Head of caudate nucleus (tissue), 42 donors: ENCODE results near the gene HOXA13.

Experiments
- DNase-seq, 42 donors: peaks; one replicate each; pipeline versions ENCODE4 v3.0.0 to v3.0.0-alpha.2; 2020 to 2021; ENCODE audit warnings: mixed read lengths in 7 of 42
- intact Hi-C: fragments of 100-400 bp; cut with DNase I; formaldehyde crosslinking; loops from one replicate; pipeline ENCODE4 v1.15.0; 2022

The HOXA13 gene

GRCh38 chr7:27167916-27168264 is 32.0 kb downstream of the HOXA13 start:
- intact Hi-C loops, result loop anchor here (10.0 kb wide), 1 partner anchor 1303 kb away; no protein-coding TSS in a partner anchor
- DNase-seq, result no peak

- no peak for DNase-seq
These were observed 33.1 kb downstream of the HOXA13 start for GRCh38 chr7:27166531-27167505.

GRCh38 chr7:27165996-27166530 is 33.8 kb downstream of the HOXA13 start:
- intact Hi-C loops, result loop anchor here (10.0 kb wide), 1 partner anchor 1301 kb away; no protein-coding TSS in a partner anchor
- no peak for DNase-seq

More at GRCh38 chr7:27166531-27167505, 33.1 kb downstream of the HOXA13 start:
- intact Hi-C loops, result loop anchor here (10.0 kb wide), 1 partner anchor 1302 kb away; no protein-coding TSS in a partner anchor

- intact Hi-C loops, result loop anchor here (10.0 kb wide), 1 partner anchor 1301 kb away; no protein-coding TSS in a partner anchor
- DNase-seq, result no peak
These were observed 34.5 kb downstream of the HOXA13 start, which contains the start of gene HOXA9 for GRCh38 chr7:27165089-27165995. Gene HOXA9 (minus strand): TSS chr7:27165537. CDS start chr7:27165457, 80 bp downstream.

- DNase-seq, result no peak
- intact Hi-C loops, result loop anchor here (5.0 to 10.0 kb wide), 2 partner anchors 797 to 1300 kb away; no protein-coding TSS in a partner anchor
These were observed 35.4 kb downstream of the HOXA13 start for GRCh38 chr7:27164367-27165088.

GRCh38 chr7:27164045-27164366 is 35.9 kb downstream of the HOXA13 start:
- DNase-seq, result no peak
- intact Hi-C loops, result loop anchor here (5.0 to 10.0 kb wide), 2 partner anchors 797 to 1299 kb away; no protein-coding TSS in a partner anchor

- intact Hi-C loops, result loop anchor here (5.0 to 10.0 kb wide), 2 partner anchors 796 to 1299 kb away; no protein-coding TSS in a partner anchor
- DNase-seq, result peak in 1 of 42 donors; percentile 7
These were observed 36.4 kb downstream of the HOXA13 start for GRCh38 chr7:27163288-27164044.

GRCh38 chr7:27162561-27163287 is 37.2 kb downstream of the HOXA13 start:
- DNase-seq, result no peak
- intact Hi-C loops, result loop anchor here (5.0 to 10.0 kb wide), 2 partner anchors 795 to 1298 kb away; no protein-coding TSS in a partner anchor

- intact Hi-C loops, result loop anchor here (2.0 to 10.0 kb wide), 3 partner anchors 479 to 1297 kb away; no protein-coding TSS in a partner anchor
- DNase-seq, result peak in 1 of 42 donors; percentile 15
These were observed 38.0 kb downstream of the HOXA13 start for GRCh38 chr7:27161721-27162560.

- peak in 4 of 42 donors; percentile 13 to 56 (median 36) for DNase-seq
- intact Hi-C loops, result loop anchor here (2.0 to 10.0 kb wide), 3 partner anchors 478 to 1296 kb away; no protein-coding TSS in a partner anchor
These were observed 38.6 kb downstream of the HOXA13 start for GRCh38 chr7:27161214-27161720.

GRCh38 chr7:27160546-27161213 is 39.2 kb downstream of the HOXA13 start:
- intact Hi-C loops, result loop anchor here (2.0 to 10.0 kb wide), 3 partner anchors 478 to 1296 kb away; no protein-coding TSS in a partner anchor
- peak; percentile 72 to 94 (median 84) for DNase-seq

GRCh38 chr7:27160145-27160545 is 39.7 kb downstream of the HOXA13 start:
- peak in 1 of 42 donors; percentile 11 for DNase-seq
- intact Hi-C loops, result loop anchor here (2.0 to 10.0 kb wide), 3 partner anchors 477 to 1295 kb away; no protein-coding TSS in a partner anchor

GRCh38 chr7:27159266-27160144 is 40.4 kb downstream of the HOXA13 start:
- DNase-seq, result peak in 4 of 42 donors; percentile 1 to 14 (median 8)
- intact Hi-C loops, result loop anchor here (2.0 to 10.0 kb wide), 3 partner anchors 477 to 1295 kb away; no protein-coding TSS in a partner anchor
